Measurements from ENCODE around the gene ADCY2.

DNA sequence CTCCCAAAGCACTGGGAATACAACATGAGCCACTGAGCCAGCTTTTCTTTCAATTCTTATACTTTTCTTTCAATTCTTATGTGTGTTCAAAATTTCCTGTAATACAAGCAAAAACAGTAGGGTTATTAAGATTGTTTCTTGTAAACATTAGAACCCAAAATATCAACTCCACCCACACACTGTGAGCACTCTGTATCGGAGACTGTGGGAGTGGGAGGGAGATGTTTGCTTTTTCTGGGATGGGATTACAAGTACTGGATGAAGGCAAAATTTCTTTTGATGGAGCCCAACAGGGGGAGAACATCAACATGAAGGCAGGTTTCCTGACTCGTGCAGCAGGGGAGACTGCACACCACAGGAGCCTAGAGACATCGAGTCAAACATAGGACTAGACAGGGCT lies 459.7 kb downstream of the ADCY2 start:
- TF ChIP-seq, protein P1, sequence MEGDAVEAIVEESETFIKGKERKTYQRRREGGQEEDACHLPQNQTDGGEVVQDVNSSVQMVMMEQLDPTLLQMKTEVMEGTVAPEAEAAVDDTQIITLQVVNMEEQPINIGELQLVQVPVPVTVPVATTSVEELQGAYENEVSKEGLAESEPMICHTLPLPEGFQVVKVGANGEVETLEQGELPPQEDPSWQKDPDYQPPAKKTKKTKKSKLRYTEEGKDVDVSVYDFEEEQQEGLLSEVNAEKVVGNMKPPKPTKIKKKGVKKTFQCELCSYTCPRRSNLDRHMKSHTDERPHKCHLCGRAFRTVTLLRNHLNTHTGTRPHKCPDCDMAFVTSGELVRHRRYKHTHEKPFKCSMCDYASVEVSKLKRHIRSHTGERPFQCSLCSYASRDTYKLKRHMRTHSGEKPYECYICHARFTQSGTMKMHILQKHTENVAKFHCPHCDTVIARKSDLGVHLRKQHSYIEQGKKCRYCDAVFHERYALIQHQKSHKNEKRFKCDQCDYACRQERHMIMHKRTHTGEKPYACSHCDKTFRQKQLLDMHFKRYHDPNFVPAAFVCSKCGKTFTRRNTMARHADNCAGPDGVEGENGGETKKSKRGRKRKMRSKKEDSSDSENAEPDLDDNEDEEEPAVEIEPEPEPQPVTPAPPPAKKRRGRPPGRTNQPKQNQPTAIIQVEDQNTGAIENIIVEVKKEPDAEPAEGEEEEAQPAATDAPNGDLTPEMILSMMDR (IDR thresholded peaks at IDR 0.05), result no peak
- no peak for TF ChIP-seq POLR2A (IDR thresholded peaks at IDR 0.05)
